Measurements from ENCODE around the gene TMEM25.

Gene TMEM25

DNA sequence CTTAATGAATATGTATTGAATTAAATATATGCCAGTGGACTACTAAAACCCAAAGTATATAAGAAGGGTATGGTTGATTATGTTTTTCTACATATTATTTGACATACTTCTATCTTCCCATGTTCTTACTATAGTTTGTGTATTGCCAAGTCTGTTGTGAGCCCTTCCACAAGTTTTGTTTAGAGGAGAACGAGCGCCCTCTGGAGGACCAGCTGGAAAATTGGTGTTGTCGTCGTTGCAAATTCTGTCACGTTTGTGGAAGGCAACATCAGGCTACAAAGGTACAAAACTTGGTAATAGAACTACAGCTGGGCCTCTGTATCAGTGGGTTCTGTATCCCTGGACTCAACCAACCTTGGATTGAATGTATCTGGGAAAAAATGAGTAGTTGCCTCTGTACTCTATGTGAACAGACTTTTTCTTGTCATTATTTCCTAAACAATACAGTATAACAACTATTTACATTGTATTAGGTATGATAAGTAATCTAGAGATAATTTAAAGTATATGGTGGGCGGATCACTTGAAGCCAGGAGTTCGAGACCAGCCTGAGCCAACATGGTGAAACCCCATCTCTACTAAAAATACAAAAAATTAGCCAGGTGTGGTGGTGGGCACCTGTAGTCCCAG is 42.4 kb upstream of the TMEM25 start:
- Histone ChIP-seq H4K20me1 (ENCODE audit: insufficient read depth, low read length) (no peaks in the 10 kb centered on the region), H3K4me1 (ENCODE audit: insufficient read depth, low read length) (no peaks in the 10 kb centered on the region), H3K9me3 (ENCODE audit: insufficient read depth, low read length, severe bottlenecking) (no peaks in the 10 kb centered on the region), H3K27me3 (ENCODE audit: insufficient read depth, low read length, poor library complexity) (no peaks in the 10 kb centered on the region), H3K36me3 (ENCODE audit: insufficient read depth, low read length) (peaks cover 86% of the 10 kb centered on the region), H3K9ac (ENCODE audit: low read depth, low read length) (no peak overlapping the region), H3K4me3 (ENCODE audit: low read depth in 1 of 2, low read length in 2 of 2) (no peak overlapping the region), H3K4me2 (ENCODE audit: insufficient read depth, low read length) (no peak overlapping the region), H3K27ac (ENCODE audit: low read length) (no peak overlapping the region), H3K79me2 (ENCODE audit: insufficient read depth, low read length) (no peaks in the 10 kb centered on the region; the same call in 1 of the 2 replicates), H2AFZ (ENCODE audit: low read depth, low read length) (no peak overlapping the region)
- ATAC-seq (ENCODE audit: insufficient read depth, low read depth) (peak; percentile 87), DNase-seq (peak; percentile 77)
- TF ChIP-seq CTCF (IDR thresholded peaks at IDR 0.05; ENCODE audit: borderline replicate concordance, extremely low read depth, low read length, poor library complexity, severe bottlenecking) (peak; percentile 96), EZH2 (IDR thresholded peaks at IDR 0.05; ENCODE audit: borderline replicate concordance, low read depth, low read length, severe bottlenecking) (no peak)

- Histone ChIP-seq H3K36me3 (ENCODE audit: insufficient read depth, low read length) (peaks cover 89% of the 10 kb centered on the region), H2AFZ (ENCODE audit: low read depth, low read length) (no peak overlapping the region)
Observed at GRCh38 chr11:118491041-118491440, 40.0 kb upstream of the TMEM25 start.

GRCh38 chr11:118497831-118498230 is 33.2 kb upstream of the TMEM25 start:
- ATAC-seq (ENCODE audit: insufficient read depth, low read depth) (no peak), DNase-seq (no peak)
- no peak for TF ChIP-seq CTCF (IDR thresholded peaks at IDR 0.05; ENCODE audit: borderline replicate concordance, extremely low read depth, low read length, poor library complexity, severe bottlenecking)
- no peak for TF ChIP-seq EZH2 (IDR thresholded peaks at IDR 0.05; ENCODE audit: borderline replicate concordance, low read depth, low read length, severe bottlenecking)
- no peak overlapping the region for H2AFZ ChIP-seq (ENCODE audit: low read depth, low read length)
- H3K9me3 ChIP-seq (ENCODE audit: insufficient read depth, low read length, severe bottlenecking) = no peaks in the 10 kb centered on the region
- H3K36me3 ChIP-seq (ENCODE audit: insufficient read depth, low read length) = peaks cover 97% of the 10 kb centered on the region
- H3K27ac ChIP-seq (ENCODE audit: low read length) = no peak overlapping the region
- no peak overlapping the region for H3K4me3 ChIP-seq (ENCODE audit: low read depth in 1 of 2, low read length in 2 of 2)
- no peak overlapping the region for H3K9ac ChIP-seq (ENCODE audit: low read depth, low read length)
- no peak overlapping the region for H3K4me2 ChIP-seq (ENCODE audit: insufficient read depth, low read length)
- no peaks in the 10 kb centered on the region for H3K27me3 ChIP-seq (ENCODE audit: insufficient read depth, low read length, poor library complexity)
- no peaks in the 10 kb centered on the region for H3K79me2 ChIP-seq (ENCODE audit: insufficient read depth, low read length)
- H3K4me1 ChIP-seq (ENCODE audit: insufficient read depth, low read length) = no peaks in the 10 kb centered on the region
- no peaks in the 10 kb centered on the region for H4K20me1 ChIP-seq (ENCODE audit: insufficient read depth, low read length)

More at GRCh38 chr11:118491041-118491440, 40.0 kb upstream of the TMEM25 start:
- no peaks in the 10 kb centered on the region; the same call in 1 of the 2 replicates for H3K79me2 ChIP-seq (ENCODE audit: insufficient read depth, low read length)
- H3K4me1 ChIP-seq (ENCODE audit: insufficient read depth, low read length) = no peaks in the 10 kb centered on the region
- no peaks in the 10 kb centered on the region for H3K27me3 ChIP-seq (ENCODE audit: insufficient read depth, low read length, poor library complexity)
- no peak overlapping the region for H3K9ac ChIP-seq (ENCODE audit: low read depth, low read length)
- H3K4me2 ChIP-seq (ENCODE audit: insufficient read depth, low read length) = no peak overlapping the region
- TF ChIP-seq EZH2 (IDR thresholded peaks at IDR 0.05; ENCODE audit: borderline replicate concordance, low read depth, low read length, severe bottlenecking) (no peak), CTCF (IDR thresholded peaks at IDR 0.05; ENCODE audit: borderline replicate concordance, extremely low read depth, low read length, poor library complexity, severe bottlenecking) (no peak)
- H4K20me1 ChIP-seq (ENCODE audit: insufficient read depth, low read length) = no peaks in the 10 kb centered on the region
- H3K4me3 ChIP-seq (ENCODE audit: low read depth in 1 of 2, low read length in 2 of 2) = no peak overlapping the region
- H3K9me3 ChIP-seq (ENCODE audit: insufficient read depth, low read length, severe bottlenecking) = no peaks in the 10 kb centered on the region
- H3K27ac ChIP-seq (ENCODE audit: low read length) = no peak overlapping the region
- no peak for DNase-seq
- no peak for ATAC-seq (ENCODE audit: insufficient read depth, low read depth)

Measured in DND-41 (cell line).